SK-N-SH treated with all-trans-retinoic acid at 6 μM for 48 hours (cell line): ENCODE results near the gene ARL6IP4.

Experiments
- ESRRG ChIP-seq: fragments of 250-450 bp; sonication (Bioruptor Pico); IDR thresholded peaks from 2 replicates; pipeline ENCODE4 v1.6.1; 2021; ENCODE audit warnings: mild to moderate bottlenecking
- GLIS3 ChIP-seq: fragments of 250-450 bp; sonication (Bioruptor Pico); IDR thresholded peaks from 2 replicates; pipeline ENCODE4 v1.5.0; 2020; ENCODE audit warnings: mild to moderate bottlenecking, moderate library complexity
- ISL1 ChIP-seq: fragments of 250-450 bp; sonication (Bioruptor Pico); IDR thresholded peaks from 2 replicates; pipeline ENCODE4 v2.1.2; 2022; ENCODE audit warnings: mild to moderate bottlenecking, moderate library complexity
- PPARA ChIP-seq: fragments of 250-450 bp; sonication (Bioruptor Pico); IDR thresholded peaks from 2 replicates; pipeline ENCODE4 v1.5.0; 2020; ENCODE audit warnings: mild to moderate bottlenecking, borderline replicate concordance
- RARB ChIP-seq: fragments of 250-450 bp; sonication (Bioruptor Pico); IDR thresholded peaks from 2 replicates; pipeline ENCODE4 v1.8.0; 2021; ENCODE audit warnings: mild to moderate bottlenecking, moderate library complexity
- TCF4 ChIP-seq: fragments of 250-450 bp; sonication (Bioruptor Pico); IDR thresholded peaks from 2 replicates; pipeline ENCODE4 v1.8.0; 2021; ENCODE audit warnings: mild to moderate bottlenecking, moderate library complexity, borderline replicate concordance
- ZFP3 ChIP-seq: fragments of 250-450 bp; sonication (Bioruptor Pico); IDR thresholded peaks from 2 replicates; pipeline ENCODE4 v1.5.0; 2020; ENCODE audit warnings: mild to moderate bottlenecking, moderate library complexity
- ZFP30 ChIP-seq: fragments of 450-650 bp; formaldehyde crosslinking; IDR thresholded peaks from 2 replicates; pipeline ENCODE4 v1.5.0; 2022; ENCODE audit warnings: mild to moderate bottlenecking, moderate library complexity
- TF ChIP-seq, protein P1 (sequence below): fragments of 250-450 bp; sonication (Bioruptor Pico); IDR thresholded peaks from 2 replicates; pipeline ENCODE4 v1.5.1; 2020; ENCODE audit warnings: low read depth, mild to moderate bottlenecking, moderate library complexity
- TF ChIP-seq, protein P2 (sequence below): fragments of 250-450 bp; sonication (Bioruptor Pico); IDR thresholded peaks from 2 replicates; pipeline ENCODE4 v1.8.0; 2020; ENCODE audit warnings: mild to moderate bottlenecking, moderate library complexity, borderline replicate concordance

DNA sequence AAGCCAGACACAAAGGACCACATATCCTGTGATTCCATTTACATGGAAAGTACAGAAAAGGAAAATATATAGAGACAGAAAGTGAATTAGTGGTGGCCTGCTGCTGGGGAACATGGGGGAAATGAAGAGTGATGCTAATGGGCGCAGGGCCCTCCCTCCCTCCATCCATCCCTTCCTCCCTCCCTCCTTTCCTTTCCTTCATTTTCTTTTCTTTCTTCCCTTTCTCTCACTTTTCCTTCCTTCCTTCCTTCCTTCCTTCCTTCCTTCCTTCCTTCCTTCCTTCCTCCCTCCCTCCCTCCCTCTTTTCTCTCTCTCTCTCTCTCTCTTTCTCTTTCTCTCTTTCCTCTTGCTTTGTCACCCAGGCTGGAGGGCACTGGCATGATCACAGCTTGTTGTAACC, 37.3 kb downstream of the ARL6IP4 start:
- TF ChIP-seq PPARA (CRISPR knock-in tag) (no peak), GLIS3 (CRISPR knock-in tag) (no peak), RARB (no peak), ZFP30 (CRISPR knock-in tag) (no peak), ESRRG (no peak), ISL1 (CRISPR knock-in tag) (no peak), TCF4 (CRISPR knock-in tag) (no peak), ZFP3 (no peak)
- TF ChIP-seq, protein P1, sequence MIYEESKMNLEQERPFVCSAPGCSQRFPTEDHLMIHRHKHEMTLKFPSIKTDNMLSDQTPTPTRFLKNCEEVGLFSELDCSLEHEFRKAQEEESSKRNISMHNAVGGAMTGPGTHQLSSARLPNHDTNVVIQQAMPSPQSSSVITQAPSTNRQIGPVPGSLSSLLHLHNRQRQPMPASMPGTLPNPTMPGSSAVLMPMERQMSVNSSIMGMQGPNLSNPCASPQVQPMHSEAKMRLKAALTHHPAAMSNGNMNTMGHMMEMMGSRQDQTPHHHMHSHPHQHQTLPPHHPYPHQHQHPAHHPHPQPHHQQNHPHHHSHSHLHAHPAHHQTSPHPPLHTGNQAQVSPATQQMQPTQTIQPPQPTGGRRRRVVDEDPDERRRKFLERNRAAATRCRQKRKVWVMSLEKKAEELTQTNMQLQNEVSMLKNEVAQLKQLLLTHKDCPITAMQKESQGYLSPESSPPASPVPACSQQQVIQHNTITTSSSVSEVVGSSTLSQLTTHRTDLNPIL (CRISPR knock-in tag): no peak
- TF ChIP-seq, protein P2, sequence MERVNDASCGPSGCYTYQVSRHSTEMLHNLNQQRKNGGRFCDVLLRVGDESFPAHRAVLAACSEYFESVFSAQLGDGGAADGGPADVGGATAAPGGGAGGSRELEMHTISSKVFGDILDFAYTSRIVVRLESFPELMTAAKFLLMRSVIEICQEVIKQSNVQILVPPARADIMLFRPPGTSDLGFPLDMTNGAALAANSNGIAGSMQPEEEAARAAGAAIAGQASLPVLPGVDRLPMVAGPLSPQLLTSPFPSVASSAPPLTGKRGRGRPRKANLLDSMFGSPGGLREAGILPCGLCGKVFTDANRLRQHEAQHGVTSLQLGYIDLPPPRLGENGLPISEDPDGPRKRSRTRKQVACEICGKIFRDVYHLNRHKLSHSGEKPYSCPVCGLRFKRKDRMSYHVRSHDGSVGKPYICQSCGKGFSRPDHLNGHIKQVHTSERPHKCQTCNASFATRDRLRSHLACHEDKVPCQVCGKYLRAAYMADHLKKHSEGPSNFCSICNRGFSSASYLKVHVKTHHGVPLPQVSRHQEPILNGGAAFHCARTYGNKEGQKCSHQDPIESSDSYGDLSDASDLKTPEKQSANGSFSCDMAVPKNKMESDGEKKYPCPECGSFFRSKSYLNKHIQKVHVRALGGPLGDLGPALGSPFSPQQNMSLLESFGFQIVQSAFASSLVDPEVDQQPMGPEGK (CRISPR knock-in tag): no peak
